ENCODE measurements around the gene SORBS2. TPM values are rescaled to one million over a fixed set of nuclear protein-coding genes. Genes with fewer than 3 reads are reported as not detected.
"Not testable (repeated sequence)": the region's sequence is repeated elsewhere in the genome, so short reads cannot be mapped to it uniquely, and the experiment has no call there.

SORBS2 gene
- total RNA-seq, result 10 to 100 TPM; 17.4 to 40.8 (median 21.9) TPM

GRCh38 chr4:185811509-185812364 lies at the start of gene SORBS2:
Gene SORBS2, minus strand, starts transcription at chr4:185812194. Its CDS starts 121,623 bp downstream, at chr4:185690571.
- no peak for DNase-seq (ENCODE audit: low spot score in 2 of 2)
- Histone ChIP-seq H3K9me3 (no peaks in the 10 kb centered on the region), H3K4me3 (peak within 1 kb of the TSS; percentile 34), H3K27ac (peak within 1 kb of the TSS; percentile 12), H3K4me1 (no peaks in the 10 kb centered on the region), H3K27me3 (no peaks in the 10 kb centered on the region), H3K36me3 (no peaks in the 10 kb centered on the region)
- TF ChIP-seq CTCF (IDR thresholded peaks at IDR 0.05) (no peak), POLR2A (IDR thresholded peaks at IDR 0.05) (no peak)
- 44% methylated on average over 20 of the region's 20 CpGs for WGBS

GRCh38 chr4:185859111-185859510 lies 47.1 kb upstream of the SORBS2 start:
- no peak for DNase-seq (ENCODE audit: low spot score in 2 of 2)

GRCh38 chr4:185857561-185857960 lies 45.6 kb upstream of the SORBS2 start:
- not testable (repeated sequence) for H3K9me3 ChIP-seq; H3K36me3 ChIP-seq; H3K27me3 ChIP-seq; H3K4me1 ChIP-seq; H3K27ac ChIP-seq; H3K4me3 ChIP-seq; DNase-seq (ENCODE audit: low spot score in 2 of 2)
- WGBS, result 51% methylated on average over 4 of the region's 4 CpGs

More at GRCh38 chr4:185859111-185859510, 47.1 kb upstream of the SORBS2 start:
- H3K36me3 ChIP-seq, result no peaks in the 10 kb centered on the region
- 48% methylated on average over 7 of the region's 7 CpGs for WGBS
- TF ChIP-seq POLR2AphosphoS5 (IDR thresholded peaks at IDR 0.05), result no peak
- TF ChIP-seq EP300 (IDR thresholded peaks at IDR 0.05), result no peak
- TF ChIP-seq POLR2A (IDR thresholded peaks at IDR 0.05), result no peak
- no peak for TF ChIP-seq CTCF (IDR thresholded peaks at IDR 0.05)
- no peaks in the 10 kb centered on the region for H3K27me3 ChIP-seq
- no peak overlapping the region for H3K27ac ChIP-seq
- no peak overlapping the region for H3K4me3 ChIP-seq
- H3K9me3 ChIP-seq, result no peaks in the 10 kb centered on the region
- no peaks in the 10 kb centered on the region for H3K4me1 ChIP-seq

- Histone ChIP-seq H3K36me3 (no peaks in the 10 kb centered on the region), H3K27me3 (no peaks in the 10 kb centered on the region), H3K27ac (no peak overlapping the region), H3K4me3 (no peak overlapping the region), H3K4me1 (no peaks in the 10 kb centered on the region), H3K9me3 (no peaks in the 10 kb centered on the region)
- no peak for TF ChIP-seq EP300 (IDR thresholded peaks at IDR 0.05)
- no peak for TF ChIP-seq POLR2AphosphoS5 (IDR thresholded peaks at IDR 0.05)
- TF ChIP-seq CTCF (IDR thresholded peaks at IDR 0.05), result no peak
- no peak for TF ChIP-seq POLR2A (IDR thresholded peaks at IDR 0.05)
- WGBS, result 83% methylated on average over 3 of the region's 3 CpGs
- DNase-seq (ENCODE audit: low spot score in 2 of 2), result no peak
Observed at GRCh38 chr4:185853841-185854240, 41.8 kb upstream of the SORBS2 start.

- no peaks in the 10 kb centered on the region for H3K4me1 ChIP-seq
- no peak overlapping the region for H3K27ac ChIP-seq
- H3K4me3 ChIP-seq, result no peak overlapping the region
- no peaks in the 10 kb centered on the region for H3K27me3 ChIP-seq
- no peak for DNase-seq (ENCODE audit: low spot score in 2 of 2)
- 74% methylated on average over 1 of the region's 1 CpG for WGBS
- no peaks in the 10 kb centered on the region for H3K9me3 ChIP-seq
- no peak for TF ChIP-seq POLR2AphosphoS5 (IDR thresholded peaks at IDR 0.05)
- no peaks in the 10 kb centered on the region for H3K36me3 ChIP-seq
Observed at GRCh38 chr4:185852961-185853360, 41.0 kb upstream of the SORBS2 start.

- 52% methylated on average over 8 of the region's 8 CpGs for WGBS
- no peak for TF ChIP-seq EP300 (IDR thresholded peaks at IDR 0.05)
- TF ChIP-seq CTCF (IDR thresholded peaks at IDR 0.05), result no peak
- no peak for TF ChIP-seq POLR2A (IDR thresholded peaks at IDR 0.05)
- no peak for TF ChIP-seq POLR2AphosphoS5 (IDR thresholded peaks at IDR 0.05)
- Histone ChIP-seq H3K36me3 (no peaks in the 10 kb centered on the region), H3K27me3 (no peaks in the 10 kb centered on the region), H3K4me3 (no peak overlapping the region), H3K4me1 (no peaks in the 10 kb centered on the region), H3K9me3 (no peaks in the 10 kb centered on the region), H3K27ac (peak overlapping the region; percentile 17)
- peak in 1 of 2 donors; percentile 70 for DNase-seq (ENCODE audit: low spot score in 2 of 2)
Observed at GRCh38 chr4:185849664-185850550, 37.9 kb upstream of the SORBS2 start.

Measured in suprapubic skin (tissue), 4 donors.